Astrocyte of the hippocampus (primary cell): Measurements from ENCODE around the gene CAMK1G.

Experiments used
- DNase-seq: peaks from one replicate; pipeline ENCODE4 v3.0.0; 2011; ENCODE audit warnings: low read depth, low spot score

The CAMK1G gene

GRCh38 chr1:209662879-209663327, 79.4 kb downstream of the CAMK1G start:
- DNase-seq: no peak
